MM.1S (cell line): ENCODE measurements around the gene TBX19.

ENCODE experiments used
- EZH2phosphoT487 ChIP-seq: fragments of 300-600 bp; sonication (generic); IDR thresholded peaks from 2 replicates; pipeline ENCODE4 v1.6.1; 2018; ENCODE audit warnings: antibody characterized with exemption, low read length
- TF ChIP-seq, protein P1 (sequence below): fragments of 300-600 bp; sonication (generic); IDR thresholded peaks from 2 replicates; pipeline ENCODE4 v1.5.1; 2016; ENCODE audit warnings: antibody characterized with exemption, low read length, mixed read lengths

DNA sequence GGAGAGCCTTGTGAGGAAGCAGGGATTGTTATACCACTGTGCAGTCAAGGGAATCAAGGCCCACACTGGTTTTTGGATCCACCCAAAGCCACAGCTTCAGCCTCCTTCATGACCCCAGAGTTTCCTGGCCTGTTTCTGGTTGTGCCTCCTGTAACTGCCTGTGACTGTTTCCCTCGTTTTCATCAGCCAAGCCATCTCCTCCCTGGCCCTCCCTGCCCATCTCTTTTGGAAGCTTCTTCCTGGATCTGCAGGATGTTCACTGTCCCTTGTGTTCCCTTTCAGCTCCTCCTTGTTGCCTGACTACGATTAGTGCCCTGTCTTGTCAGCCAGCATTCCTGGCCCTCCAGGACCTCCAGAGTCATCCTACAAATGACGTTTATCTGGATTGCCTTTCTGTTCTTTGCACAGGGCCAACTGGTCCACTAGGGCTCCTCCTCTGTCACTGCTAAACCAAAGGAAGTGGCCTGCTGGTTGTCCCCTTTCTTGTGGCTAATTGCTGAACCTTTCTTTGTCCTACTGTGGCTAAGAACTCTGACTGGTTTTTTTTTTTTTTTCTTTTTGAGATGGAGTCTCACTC lies 37.0 kb upstream of the TBX19 start:
- TF ChIP-seq EZH2phosphoT487: no peak
- TF ChIP-seq, protein P1, sequence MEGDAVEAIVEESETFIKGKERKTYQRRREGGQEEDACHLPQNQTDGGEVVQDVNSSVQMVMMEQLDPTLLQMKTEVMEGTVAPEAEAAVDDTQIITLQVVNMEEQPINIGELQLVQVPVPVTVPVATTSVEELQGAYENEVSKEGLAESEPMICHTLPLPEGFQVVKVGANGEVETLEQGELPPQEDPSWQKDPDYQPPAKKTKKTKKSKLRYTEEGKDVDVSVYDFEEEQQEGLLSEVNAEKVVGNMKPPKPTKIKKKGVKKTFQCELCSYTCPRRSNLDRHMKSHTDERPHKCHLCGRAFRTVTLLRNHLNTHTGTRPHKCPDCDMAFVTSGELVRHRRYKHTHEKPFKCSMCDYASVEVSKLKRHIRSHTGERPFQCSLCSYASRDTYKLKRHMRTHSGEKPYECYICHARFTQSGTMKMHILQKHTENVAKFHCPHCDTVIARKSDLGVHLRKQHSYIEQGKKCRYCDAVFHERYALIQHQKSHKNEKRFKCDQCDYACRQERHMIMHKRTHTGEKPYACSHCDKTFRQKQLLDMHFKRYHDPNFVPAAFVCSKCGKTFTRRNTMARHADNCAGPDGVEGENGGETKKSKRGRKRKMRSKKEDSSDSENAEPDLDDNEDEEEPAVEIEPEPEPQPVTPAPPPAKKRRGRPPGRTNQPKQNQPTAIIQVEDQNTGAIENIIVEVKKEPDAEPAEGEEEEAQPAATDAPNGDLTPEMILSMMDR: no peak
